ENCODE results near the gene LRMDA. TPM values are rescaled to one million over a fixed set of nuclear protein-coding genes. Genes with fewer than 3 reads are reported as not detected.
A peak's percentile ranks its signal among the peaks of the same experiment; 100 is the strongest.

The LRMDA gene
- total and polyA plus RNA-seq, 2 of the 13 experiments (the other 11 are each of a cell fraction or from before 2014, with no cell fraction given), result 13.4 to 22.0 TPM

DNA sequence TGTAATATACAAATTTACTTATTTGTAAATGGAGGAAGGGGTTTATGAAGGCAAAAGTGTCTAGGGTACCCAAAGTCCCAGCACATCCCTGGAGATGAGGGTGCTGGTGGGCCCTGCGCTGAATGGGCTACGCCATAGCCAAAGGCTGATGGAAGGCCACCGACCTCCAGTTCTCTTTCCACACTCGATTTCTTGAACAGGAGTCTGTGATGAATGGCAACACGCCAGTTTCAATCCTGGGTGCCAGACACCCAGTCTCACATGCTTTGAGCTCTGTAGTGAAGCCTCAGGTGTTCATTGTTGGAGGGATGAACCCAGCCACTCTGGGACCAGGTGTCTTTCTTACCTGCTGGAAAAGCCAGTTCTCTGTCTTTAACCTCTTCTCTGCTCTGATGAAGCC is 752 bp downstream of the LRMDA start (continued):
- TF ChIP-seq, protein P1, sequence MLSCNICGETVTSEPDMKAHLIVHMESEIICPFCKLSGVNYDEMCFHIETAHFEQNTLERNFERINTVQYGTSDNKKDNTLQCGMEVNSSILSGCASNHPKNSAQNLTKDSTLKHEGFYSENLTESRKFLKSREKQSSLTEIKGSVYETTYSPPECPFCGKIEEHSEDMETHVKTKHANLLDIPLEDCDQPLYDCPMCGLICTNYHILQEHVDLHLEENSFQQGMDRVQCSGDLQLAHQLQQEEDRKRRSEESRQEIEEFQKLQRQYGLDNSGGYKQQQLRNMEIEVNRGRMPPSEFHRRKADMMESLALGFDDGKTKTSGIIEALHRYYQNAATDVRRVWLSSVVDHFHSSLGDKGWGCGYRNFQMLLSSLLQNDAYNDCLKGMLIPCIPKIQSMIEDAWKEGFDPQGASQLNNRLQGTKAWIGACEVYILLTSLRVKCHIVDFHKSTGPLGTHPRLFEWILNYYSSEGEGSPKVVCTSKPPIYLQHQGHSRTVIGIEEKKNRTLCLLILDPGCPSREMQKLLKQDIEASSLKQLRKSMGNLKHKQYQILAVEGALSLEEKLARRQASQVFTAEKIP (CRISPR knock-in tag; IDR thresholded peaks at IDR 0.05; ENCODE audit: borderline replicate concordance), result no peak
- TF ChIP-seq, protein P2, sequence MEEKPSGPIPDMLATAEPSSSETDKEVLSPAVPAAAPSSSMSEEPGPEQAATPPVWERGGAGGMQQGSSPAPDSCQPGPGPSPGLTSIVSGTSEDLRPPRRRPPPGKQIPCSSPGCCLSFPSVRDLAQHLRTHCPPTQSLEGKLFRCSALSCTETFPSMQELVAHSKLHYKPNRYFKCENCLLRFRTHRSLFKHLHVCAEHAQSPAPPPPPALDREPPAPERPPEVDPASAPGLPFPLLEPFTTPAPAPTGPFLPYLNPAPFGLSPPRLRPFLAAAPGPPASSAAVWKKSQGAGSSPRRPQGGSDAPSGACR (CRISPR knock-in tag; IDR thresholded peaks at IDR 0.05), result peak; percentile 13; the same call in 1 of the 2 replicates
- TF ChIP-seq, protein P3, sequence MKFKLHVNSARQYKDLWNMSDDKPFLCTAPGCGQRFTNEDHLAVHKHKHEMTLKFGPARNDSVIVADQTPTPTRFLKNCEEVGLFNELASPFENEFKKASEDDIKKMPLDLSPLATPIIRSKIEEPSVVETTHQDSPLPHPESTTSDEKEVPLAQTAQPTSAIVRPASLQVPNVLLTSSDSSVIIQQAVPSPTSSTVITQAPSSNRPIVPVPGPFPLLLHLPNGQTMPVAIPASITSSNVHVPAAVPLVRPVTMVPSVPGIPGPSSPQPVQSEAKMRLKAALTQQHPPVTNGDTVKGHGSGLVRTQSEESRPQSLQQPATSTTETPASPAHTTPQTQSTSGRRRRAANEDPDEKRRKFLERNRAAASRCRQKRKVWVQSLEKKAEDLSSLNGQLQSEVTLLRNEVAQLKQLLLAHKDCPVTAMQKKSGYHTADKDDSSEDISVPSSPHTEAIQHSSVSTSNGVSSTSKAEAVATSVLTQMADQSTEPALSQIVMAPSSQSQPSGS (CRISPR knock-in tag; IDR thresholded peaks at IDR 0.05), result no peak
- TF ChIP-seq ZNF274 (CRISPR knock-in tag; IDR thresholded peaks at IDR 0.05), result 0 out of 2 replicates have a peak, but pooled peaks have one; percentile 9
- TF ChIP-seq, protein P4, sequence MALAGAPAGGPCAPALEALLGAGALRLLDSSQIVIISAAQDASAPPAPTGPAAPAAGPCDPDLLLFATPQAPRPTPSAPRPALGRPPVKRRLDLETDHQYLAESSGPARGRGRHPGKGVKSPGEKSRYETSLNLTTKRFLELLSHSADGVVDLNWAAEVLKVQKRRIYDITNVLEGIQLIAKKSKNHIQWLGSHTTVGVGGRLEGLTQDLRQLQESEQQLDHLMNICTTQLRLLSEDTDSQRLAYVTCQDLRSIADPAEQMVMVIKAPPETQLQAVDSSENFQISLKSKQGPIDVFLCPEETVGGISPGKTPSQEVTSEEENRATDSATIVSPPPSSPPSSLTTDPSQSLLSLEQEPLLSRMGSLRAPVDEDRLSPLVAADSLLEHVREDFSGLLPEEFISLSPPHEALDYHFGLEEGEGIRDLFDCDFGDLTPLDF (CRISPR knock-in tag; IDR thresholded peaks at IDR 0.05), result no peak
- TF ChIP-seq ZNF776 (CRISPR knock-in tag; IDR thresholded peaks at IDR 0.05), result no peak
- no peak for TF ChIP-seq NFKBIZ (CRISPR knock-in tag; IDR thresholded peaks at IDR 0.05)
- no peak for TF ChIP-seq TAF15 (IDR thresholded peaks at IDR 0.05; ENCODE audit: low read depth, low read length, poor library complexity, severe bottlenecking)
- TF ChIP-seq HOXA9 (CRISPR knock-in tag; IDR thresholded peaks at IDR 0.05; ENCODE audit: borderline replicate concordance), result no peak
- no peak for TF ChIP-seq FOXA1 (IDR thresholded peaks at IDR 0.05)
- no peak for TF ChIP-seq FOXA1 (CRISPR knock-in tag; IDR thresholded peaks at IDR 0.05)
- TF ChIP-seq, protein P5, sequence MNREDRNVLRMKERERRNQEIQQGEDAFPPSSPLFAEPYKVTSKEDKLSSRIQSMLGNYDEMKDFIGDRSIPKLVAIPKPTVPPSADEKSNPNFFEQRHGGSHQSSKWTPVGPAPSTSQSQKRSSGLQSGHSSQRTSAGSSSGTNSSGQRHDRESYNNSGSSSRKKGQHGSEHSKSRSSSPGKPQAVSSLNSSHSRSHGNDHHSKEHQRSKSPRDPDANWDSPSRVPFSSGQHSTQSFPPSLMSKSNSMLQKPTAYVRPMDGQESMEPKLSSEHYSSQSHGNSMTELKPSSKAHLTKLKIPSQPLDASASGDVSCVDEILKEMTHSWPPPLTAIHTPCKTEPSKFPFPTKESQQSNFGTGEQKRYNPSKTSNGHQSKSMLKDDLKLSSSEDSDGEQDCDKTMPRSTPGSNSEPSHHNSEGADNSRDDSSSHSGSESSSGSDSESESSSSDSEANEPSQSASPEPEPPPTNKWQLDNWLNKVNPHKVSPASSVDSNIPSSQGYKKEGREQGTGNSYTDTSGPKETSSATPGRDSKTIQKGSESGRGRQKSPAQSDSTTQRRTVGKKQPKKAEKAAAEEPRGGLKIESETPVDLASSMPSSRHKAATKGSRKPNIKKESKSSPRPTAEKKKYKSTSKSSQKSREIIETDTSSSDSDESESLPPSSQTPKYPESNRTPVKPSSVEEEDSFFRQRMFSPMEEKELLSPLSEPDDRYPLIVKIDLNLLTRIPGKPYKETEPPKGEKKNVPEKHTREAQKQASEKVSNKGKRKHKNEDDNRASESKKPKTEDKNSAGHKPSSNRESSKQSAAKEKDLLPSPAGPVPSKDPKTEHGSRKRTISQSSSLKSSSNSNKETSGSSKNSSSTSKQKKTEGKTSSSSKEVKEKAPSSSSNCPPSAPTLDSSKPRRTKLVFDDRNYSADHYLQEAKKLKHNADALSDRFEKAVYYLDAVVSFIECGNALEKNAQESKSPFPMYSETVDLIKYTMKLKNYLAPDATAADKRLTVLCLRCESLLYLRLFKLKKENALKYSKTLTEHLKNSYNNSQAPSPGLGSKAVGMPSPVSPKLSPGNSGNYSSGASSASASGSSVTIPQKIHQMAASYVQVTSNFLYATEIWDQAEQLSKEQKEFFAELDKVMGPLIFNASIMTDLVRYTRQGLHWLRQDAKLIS (CRISPR knock-in tag; IDR thresholded peaks at IDR 0.05), result peak; percentile 64
- TF ChIP-seq ZNF607 (CRISPR knock-in tag; IDR thresholded peaks at IDR 0.05; ENCODE audit: borderline replicate concordance), result no peak
- no peak for TF ChIP-seq ZNF674 (CRISPR knock-in tag; IDR thresholded peaks at IDR 0.05; ENCODE audit: low read depth)
- TF ChIP-seq, protein P6, sequence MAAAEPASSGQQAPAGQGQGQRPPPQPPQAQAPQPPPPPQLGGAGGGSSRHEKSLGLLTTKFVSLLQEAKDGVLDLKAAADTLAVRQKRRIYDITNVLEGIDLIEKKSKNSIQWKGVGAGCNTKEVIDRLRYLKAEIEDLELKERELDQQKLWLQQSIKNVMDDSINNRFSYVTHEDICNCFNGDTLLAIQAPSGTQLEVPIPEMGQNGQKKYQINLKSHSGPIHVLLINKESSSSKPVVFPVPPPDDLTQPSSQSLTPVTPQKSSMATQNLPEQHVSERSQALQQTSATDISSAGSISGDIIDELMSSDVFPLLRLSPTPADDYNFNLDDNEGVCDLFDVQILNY (CRISPR knock-in tag; conservative IDR thresholded peaks at IDR 0.05), result no peak
- no peak for TF ChIP-seq ZZZ3 (CRISPR knock-in tag; IDR thresholded peaks at IDR 0.05; ENCODE audit: borderline replicate concordance)
- 0 out of 2 replicates have a peak, but pooled peaks have one; percentile 30 for TF ChIP-seq ZNF878 (CRISPR knock-in tag; IDR thresholded peaks at IDR 0.05)

All from HepG2 (cell line).